ENCODE data around the gene IPCEF1. TPM values are rescaled to one million over a fixed set of nuclear protein-coding genes. Genes with fewer than 3 reads are reported as not detected.

The IPCEF1 gene
- total and polyA plus RNA-seq, 4 donors = 0.46 to 2.8 (median 1.3) TPM

DNA sequence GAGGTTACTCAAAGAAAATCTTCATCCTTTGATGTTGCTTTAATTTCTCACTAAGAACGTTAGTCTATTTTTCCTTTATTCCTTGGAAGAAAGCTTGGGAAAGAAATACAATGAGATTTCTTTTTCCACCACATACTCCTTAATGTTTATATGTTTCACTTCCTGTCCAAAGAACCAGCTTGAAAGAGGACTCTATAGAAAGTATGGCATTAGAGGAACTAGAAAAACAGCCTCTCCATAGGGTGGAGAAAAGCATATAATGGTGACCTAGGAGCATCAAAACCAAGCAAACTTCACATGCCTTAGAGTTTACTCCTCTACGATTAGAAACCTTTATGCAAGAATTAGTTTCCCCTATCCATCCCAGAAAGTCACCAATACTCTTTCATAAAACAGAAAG lies 186.5 kb downstream of the IPCEF1 start:
- Histone ChIP-seq H3K27me3 (ENCODE audit: control insufficient read depth in 4 of 4, insufficient read depth in 4 of 4, low read length in 3 of 4) (no peaks in the 10 kb centered on the region), H3K36me3 (ENCODE audit: control insufficient read depth in 4 of 4, insufficient read depth in 3 of 4, low read depth in 1 of 4, low read length in 3 of 4) (no peaks in the 10 kb centered on the region), H3K4me3 (ENCODE audit: low read depth in 1 of 3, low read length in 3 of 3) (no peak overlapping the region), H3K9me3 (ENCODE audit: control insufficient read depth in 4 of 4, low read length in 3 of 4) (no peaks in the 10 kb centered on the region), H3K9ac (ENCODE audit: low read depth in 1 of 2, low read length in 2 of 2) (no peak overlapping the region), H3K4me1 (ENCODE audit: control insufficient read depth in 4 of 4, insufficient read depth in 4 of 4, low read length in 3 of 4) (no peaks in the 10 kb centered on the region), H3K27ac (ENCODE audit: low read depth in 1 of 2, low read length in 2 of 2) (no peak overlapping the region)
- DNase-seq (ENCODE audit: low spot score) = no peak
- TF ChIP-seq RXRA (IDR thresholded peaks at IDR 0.05) = no peak
- TF ChIP-seq HNF4G (IDR thresholded peaks at IDR 0.05) = no peak
- TF ChIP-seq, protein P1, sequence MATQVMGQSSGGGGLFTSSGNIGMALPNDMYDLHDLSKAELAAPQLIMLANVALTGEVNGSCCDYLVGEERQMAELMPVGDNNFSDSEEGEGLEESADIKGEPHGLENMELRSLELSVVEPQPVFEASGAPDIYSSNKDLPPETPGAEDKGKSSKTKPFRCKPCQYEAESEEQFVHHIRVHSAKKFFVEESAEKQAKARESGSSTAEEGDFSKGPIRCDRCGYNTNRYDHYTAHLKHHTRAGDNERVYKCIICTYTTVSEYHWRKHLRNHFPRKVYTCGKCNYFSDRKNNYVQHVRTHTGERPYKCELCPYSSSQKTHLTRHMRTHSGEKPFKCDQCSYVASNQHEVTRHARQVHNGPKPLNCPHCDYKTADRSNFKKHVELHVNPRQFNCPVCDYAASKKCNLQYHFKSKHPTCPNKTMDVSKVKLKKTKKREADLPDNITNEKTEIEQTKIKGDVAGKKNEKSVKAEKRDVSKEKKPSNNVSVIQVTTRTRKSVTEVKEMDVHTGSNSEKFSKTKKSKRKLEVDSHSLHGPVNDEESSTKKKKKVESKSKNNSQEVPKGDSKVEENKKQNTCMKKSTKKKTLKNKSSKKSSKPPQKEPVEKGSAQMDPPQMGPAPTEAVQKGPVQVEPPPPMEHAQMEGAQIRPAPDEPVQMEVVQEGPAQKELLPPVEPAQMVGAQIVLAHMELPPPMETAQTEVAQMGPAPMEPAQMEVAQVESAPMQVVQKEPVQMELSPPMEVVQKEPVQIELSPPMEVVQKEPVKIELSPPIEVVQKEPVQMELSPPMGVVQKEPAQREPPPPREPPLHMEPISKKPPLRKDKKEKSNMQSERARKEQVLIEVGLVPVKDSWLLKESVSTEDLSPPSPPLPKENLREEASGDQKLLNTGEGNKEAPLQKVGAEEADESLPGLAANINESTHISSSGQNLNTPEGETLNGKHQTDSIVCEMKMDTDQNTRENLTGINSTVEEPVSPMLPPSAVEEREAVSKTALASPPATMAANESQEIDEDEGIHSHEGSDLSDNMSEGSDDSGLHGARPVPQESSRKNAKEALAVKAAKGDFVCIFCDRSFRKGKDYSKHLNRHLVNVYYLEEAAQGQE (IDR thresholded peaks at IDR 0.05) = no peak
- TF ChIP-seq, protein P2, sequence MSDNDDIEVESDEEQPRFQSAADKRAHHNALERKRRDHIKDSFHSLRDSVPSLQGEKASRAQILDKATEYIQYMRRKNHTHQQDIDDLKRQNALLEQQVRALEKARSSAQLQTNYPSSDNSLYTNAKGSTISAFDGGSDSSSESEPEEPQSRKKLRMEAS (IDR thresholded peaks at IDR 0.05) = no peak
- no peak for TF ChIP-seq TAF1 (conservative IDR thresholded peaks at IDR 0.05)
- TF ChIP-seq, protein P3, sequence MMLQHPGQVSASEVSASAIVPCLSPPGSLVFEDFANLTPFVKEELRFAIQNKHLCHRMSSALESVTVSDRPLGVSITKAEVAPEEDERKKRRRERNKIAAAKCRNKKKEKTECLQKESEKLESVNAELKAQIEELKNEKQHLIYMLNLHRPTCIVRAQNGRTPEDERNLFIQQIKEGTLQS (IDR thresholded peaks at IDR 0.05) = no peak
- no peak for TF ChIP-seq GABPA (IDR thresholded peaks at IDR 0.05 in 1 of 2, conservative IDR thresholded peaks at IDR 0.05 in 1 of 2)
- no peak for TF ChIP-seq FOXA1 (IDR thresholded peaks at IDR 0.05)
- TF ChIP-seq, protein P4, sequence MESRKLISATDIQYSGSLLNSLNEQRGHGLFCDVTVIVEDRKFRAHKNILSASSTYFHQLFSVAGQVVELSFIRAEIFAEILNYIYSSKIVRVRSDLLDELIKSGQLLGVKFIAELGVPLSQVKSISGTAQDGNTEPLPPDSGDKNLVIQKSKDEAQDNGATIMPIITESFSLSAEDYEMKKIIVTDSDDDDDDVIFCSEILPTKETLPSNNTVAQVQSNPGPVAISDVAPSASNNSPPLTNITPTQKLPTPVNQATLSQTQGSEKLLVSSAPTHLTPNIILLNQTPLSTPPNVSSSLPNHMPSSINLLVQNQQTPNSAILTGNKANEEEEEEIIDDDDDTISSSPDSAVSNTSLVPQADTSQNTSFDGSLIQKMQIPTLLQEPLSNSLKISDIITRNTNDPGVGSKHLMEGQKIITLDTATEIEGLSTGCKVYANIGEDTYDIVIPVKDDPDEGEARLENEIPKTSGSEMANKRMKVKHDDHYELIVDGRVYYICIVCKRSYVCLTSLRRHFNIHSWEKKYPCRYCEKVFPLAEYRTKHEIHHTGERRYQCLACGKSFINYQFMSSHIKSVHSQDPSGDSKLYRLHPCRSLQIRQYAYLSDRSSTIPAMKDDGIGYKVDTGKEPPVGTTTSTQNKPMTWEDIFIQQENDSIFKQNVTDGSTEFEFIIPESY (IDR thresholded peaks at IDR 0.05) = no peak
- no peak for TF ChIP-seq NR2F2 (IDR thresholded peaks at IDR 0.05)
- no peak for TF ChIP-seq EGR1 (IDR thresholded peaks at IDR 0.05; ENCODE audit: low read depth in 2 of 2)
- no peak for TF ChIP-seq HNF4A (conservative IDR thresholded peaks at IDR 0.05)
- TF ChIP-seq, protein P5, sequence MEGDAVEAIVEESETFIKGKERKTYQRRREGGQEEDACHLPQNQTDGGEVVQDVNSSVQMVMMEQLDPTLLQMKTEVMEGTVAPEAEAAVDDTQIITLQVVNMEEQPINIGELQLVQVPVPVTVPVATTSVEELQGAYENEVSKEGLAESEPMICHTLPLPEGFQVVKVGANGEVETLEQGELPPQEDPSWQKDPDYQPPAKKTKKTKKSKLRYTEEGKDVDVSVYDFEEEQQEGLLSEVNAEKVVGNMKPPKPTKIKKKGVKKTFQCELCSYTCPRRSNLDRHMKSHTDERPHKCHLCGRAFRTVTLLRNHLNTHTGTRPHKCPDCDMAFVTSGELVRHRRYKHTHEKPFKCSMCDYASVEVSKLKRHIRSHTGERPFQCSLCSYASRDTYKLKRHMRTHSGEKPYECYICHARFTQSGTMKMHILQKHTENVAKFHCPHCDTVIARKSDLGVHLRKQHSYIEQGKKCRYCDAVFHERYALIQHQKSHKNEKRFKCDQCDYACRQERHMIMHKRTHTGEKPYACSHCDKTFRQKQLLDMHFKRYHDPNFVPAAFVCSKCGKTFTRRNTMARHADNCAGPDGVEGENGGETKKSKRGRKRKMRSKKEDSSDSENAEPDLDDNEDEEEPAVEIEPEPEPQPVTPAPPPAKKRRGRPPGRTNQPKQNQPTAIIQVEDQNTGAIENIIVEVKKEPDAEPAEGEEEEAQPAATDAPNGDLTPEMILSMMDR (IDR thresholded peaks at IDR 0.05; ENCODE audit: low read depth, low read length, missing input control) = no peak
- TF ChIP-seq JUND (IDR thresholded peaks at IDR 0.05) = no peak
- TF ChIP-seq YY1 (IDR thresholded peaks at IDR 0.05) = no peak
- TF ChIP-seq FOXA2 (IDR thresholded peaks at IDR 0.05) = no peak
- no peak for TF ChIP-seq RAD21 (IDR thresholded peaks at IDR 0.05)
- no peak for TF ChIP-seq SP1 (IDR thresholded peaks at IDR 0.05)
- WGBS = 72% methylated on average over 2 of the region's 2 CpGs

Data from liver (tissue), 9 donors.